AG09309 (cell line): Measurements from ENCODE around the gene SH3GL1.

ENCODE experiments used
- DNase-seq: peaks from one replicate; pipeline ENCODE4 v3.0.0-alpha.2; 2010; ENCODE audit warnings: low read depth
- H3K4me3 ChIP-seq: 2 replicates; pipeline ENCODE4 v1.5.1; 2011; ENCODE audit warnings: mild to moderate bottlenecking, low read depth, low read length, moderate library complexity; ENCODE audit not compliant: control insufficient read depth
- CTCF ChIP-seq: IDR thresholded peaks from 2 replicates; pipeline ENCODE4 v1.5.1; 2011; ENCODE audit warnings: mild to moderate bottlenecking, low read depth, low read length, inconsistent platforms; ENCODE audit not compliant: insufficient read depth, control insufficient read depth; ENCODE audit errors: missing control alignments

The SH3GL1 gene

GRCh38 chr19:4400135-4400936 is at the start of gene SH3GL1:
Gene SH3GL1, minus strand, starts transcription at chr19:4400547. Its CDS starts 179 bp downstream, at chr19:4400368.
- H3K4me3 ChIP-seq = peak within 1 kb of the TSS; percentile 87
- peak; percentile 53 for DNase-seq
- TF ChIP-seq CTCF = peak; percentile 95

- no peak for DNase-seq
- no peak for TF ChIP-seq CTCF
- H3K4me3 ChIP-seq = no peak overlapping the region
Measured at GRCh38 chr19:4449639-4450028, 49.3 kb upstream of the SH3GL1 start.

GRCh38 chr19:4449022-4449638 is 48.8 kb upstream of the SH3GL1 start:
- TF ChIP-seq CTCF = no peak
- no peak for DNase-seq
- H3K4me3 ChIP-seq = no peak overlapping the region

GRCh38 chr19:4448147-4448985 is 48.0 kb upstream of the SH3GL1 start:
- no peak overlapping the region for H3K4me3 ChIP-seq
- no peak for DNase-seq
- TF ChIP-seq CTCF = no peak

- no peak for TF ChIP-seq CTCF
- no peak overlapping the region for H3K4me3 ChIP-seq
- no peak for DNase-seq
Measured at GRCh38 chr19:4447327-4448146, 47.2 kb upstream of the SH3GL1 start.
